Activated B cell treated with CpG ODN at 0.5 μM for 24 hours (primary cell): ENCODE results near the gene TBX18. TPM values are rescaled to one million over a fixed set of nuclear protein-coding genes. Genes with fewer than 3 reads are reported as not detected.

Experiments
- ATAC-seq: fragments of 200-7000 bp; cut with Tn5 transposase; one replicate; pipeline ENCODE4 v1.10.0; 2021; ENCODE audit warnings: low read depth, mild to moderate bottlenecking, moderate library complexity
- CTCF ChIA-PET: fragments of 350-600 bp; sonication (Branson Sonifier 250); formaldehyde crosslinking; loops from one replicate; lab custom pipeline; 2021; ENCODE audit warnings: antibody characterized with exemption; lab: Charles Lee
- POLR2A ChIA-PET: fragments of 350-600 bp; sonication (Branson Sonifier 250); formaldehyde crosslinking; loops from one replicate; lab custom pipeline; 2021; ENCODE audit warnings: antibody characterized with exemption; lab: Charles Lee
- DNase-seq: peaks from one replicate; pipeline ENCODE4 v3.0.0; 2022
- H3K27ac Mint-ChIP-seq: one replicate; pipeline ENCODE4 v1.8.0; 2020; ENCODE audit warnings: mixed read lengths
- H3K27me3 Mint-ChIP-seq: one replicate; pipeline ENCODE4 v1.8.0; 2021; ENCODE audit warnings: mixed read lengths
- H3K36me3 Mint-ChIP-seq: one replicate; pipeline ENCODE4 v1.8.0; 2021; ENCODE audit warnings: low read depth, mixed read lengths
- H3K4me1 Mint-ChIP-seq: one replicate; pipeline ENCODE4 v1.8.0; 2021; ENCODE audit warnings: mixed read lengths
- H3K4me3 Mint-ChIP-seq: one replicate; pipeline ENCODE4 v1.8.0; 2020; ENCODE audit warnings: mild to moderate bottlenecking, mixed read lengths
- H3K9me3 Mint-ChIP-seq: one replicate; pipeline ENCODE4 v1.8.0; 2020; ENCODE audit warnings: mixed read lengths
- intact Hi-C: fragments of 100-400 bp; cut with micrococcal nuclease; formaldehyde crosslinking; loops from one replicate; pipeline ENCODE4 v1.15.1; 2024
- total RNA-seq: library from RNA; stranded (reverse); gene quantifications from 2 replicates; pipeline ENCODE4 v1.2.3, GENCODE V29; 2022
- TF ChIP-seq, protein P1 (sequence below): fragments of 200-600 bp; IDR thresholded peaks from one replicate; pipeline ENCODE4 v1.8.0; 2022; ENCODE audit warnings: antibody characterized with exemption, mild to moderate bottlenecking

TBX18 gene
- total RNA-seq, 1 donor from 2014 or later, result not detected

DNA sequence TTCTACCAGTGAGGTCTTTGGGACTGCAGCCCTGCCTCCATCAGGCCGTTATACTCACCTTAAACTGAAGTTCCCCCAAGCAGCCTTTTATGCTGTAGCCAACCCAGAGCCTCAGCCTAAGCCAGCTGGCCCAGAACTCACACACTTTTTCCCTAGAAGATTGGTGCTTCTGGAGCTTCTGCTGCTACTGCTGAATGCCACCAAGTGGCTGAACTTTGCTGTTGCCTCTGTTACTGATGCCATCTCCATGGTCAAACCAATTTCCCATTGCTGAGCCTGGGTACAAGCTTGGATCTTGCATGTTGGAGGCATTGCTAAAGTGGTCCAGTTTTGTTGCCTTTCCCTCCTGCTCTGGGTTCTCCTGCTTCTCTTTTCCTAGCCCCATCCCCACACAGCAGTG lies 15.0 kb upstream of the TBX18 start:
- H3K4me3 Mint-ChIP-seq, result no peak overlapping the region
- no peaks in the 10 kb centered on the region for H3K36me3 Mint-ChIP-seq
- TF ChIP-seq, protein P1, sequence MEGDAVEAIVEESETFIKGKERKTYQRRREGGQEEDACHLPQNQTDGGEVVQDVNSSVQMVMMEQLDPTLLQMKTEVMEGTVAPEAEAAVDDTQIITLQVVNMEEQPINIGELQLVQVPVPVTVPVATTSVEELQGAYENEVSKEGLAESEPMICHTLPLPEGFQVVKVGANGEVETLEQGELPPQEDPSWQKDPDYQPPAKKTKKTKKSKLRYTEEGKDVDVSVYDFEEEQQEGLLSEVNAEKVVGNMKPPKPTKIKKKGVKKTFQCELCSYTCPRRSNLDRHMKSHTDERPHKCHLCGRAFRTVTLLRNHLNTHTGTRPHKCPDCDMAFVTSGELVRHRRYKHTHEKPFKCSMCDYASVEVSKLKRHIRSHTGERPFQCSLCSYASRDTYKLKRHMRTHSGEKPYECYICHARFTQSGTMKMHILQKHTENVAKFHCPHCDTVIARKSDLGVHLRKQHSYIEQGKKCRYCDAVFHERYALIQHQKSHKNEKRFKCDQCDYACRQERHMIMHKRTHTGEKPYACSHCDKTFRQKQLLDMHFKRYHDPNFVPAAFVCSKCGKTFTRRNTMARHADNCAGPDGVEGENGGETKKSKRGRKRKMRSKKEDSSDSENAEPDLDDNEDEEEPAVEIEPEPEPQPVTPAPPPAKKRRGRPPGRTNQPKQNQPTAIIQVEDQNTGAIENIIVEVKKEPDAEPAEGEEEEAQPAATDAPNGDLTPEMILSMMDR, result no peak
- ATAC-seq (no peak), DNase-seq (no peak)
- ChIA-PET POLR2A (no interaction called here), CTCF (no interaction called here)
- peaks cover 27% of the 10 kb centered on the region for H3K27me3 Mint-ChIP-seq
- intact Hi-C loops, result no loop called here
- H3K9me3 Mint-ChIP-seq, result no peaks in the 10 kb centered on the region
- H3K27ac Mint-ChIP-seq, result no peak overlapping the region
- H3K4me1 Mint-ChIP-seq, result no peaks in the 10 kb centered on the region

DNA sequence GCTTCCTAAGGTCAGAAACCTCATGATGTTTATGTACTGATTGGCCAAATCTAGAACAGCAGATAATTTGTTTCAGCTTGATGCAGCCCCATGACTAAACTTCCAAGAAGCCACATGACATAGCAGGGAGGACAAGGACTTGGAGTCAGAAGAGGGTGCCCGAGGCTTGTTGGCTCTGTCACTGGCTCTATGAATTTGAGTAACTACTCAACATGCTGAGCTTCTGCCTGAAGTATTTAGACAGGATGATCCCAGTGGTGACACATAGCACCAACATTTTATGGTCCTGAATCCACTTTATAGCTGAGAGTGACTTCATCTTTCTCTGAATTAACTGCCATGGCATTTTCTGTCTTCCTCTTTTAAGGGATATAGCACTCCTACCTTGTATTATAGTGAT lies 13.5 kb upstream of the TBX18 start:
- POLR2A ChIA-PET, result no interaction called here
- CTCF ChIA-PET, result no interaction called here
- H3K4me1 Mint-ChIP-seq, result peaks cover 2% of the 10 kb centered on the region
- TF ChIP-seq, protein P1, result no peak
- no peak for ATAC-seq
- no peak for DNase-seq
- H3K27ac Mint-ChIP-seq, result no peak overlapping the region
- no peaks in the 10 kb centered on the region for H3K9me3 Mint-ChIP-seq
- H3K27me3 Mint-ChIP-seq, result peaks cover 32% of the 10 kb centered on the region
- no peaks in the 10 kb centered on the region for H3K36me3 Mint-ChIP-seq
- intact Hi-C loops, result no loop called here
- no peak overlapping the region for H3K4me3 Mint-ChIP-seq

DNA sequence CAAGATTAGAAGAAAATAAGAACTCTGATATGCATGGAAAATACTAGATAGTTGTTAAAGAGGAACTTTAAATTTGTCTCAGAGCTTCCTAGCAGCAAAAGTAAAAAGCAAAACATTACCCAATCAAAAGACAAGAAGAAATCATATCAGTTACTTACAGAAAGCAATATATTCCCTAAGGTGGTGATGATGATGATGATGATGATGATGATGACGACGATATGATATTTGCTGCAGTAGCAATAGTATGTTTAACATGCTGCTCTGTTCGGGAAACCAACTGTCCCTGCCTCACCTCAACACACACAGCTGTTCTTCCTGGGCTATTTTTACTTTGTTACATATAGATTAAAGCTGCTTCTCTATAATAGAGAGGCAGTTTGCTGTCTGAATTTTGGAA lies 12.0 kb upstream of the TBX18 start:
- Mint-ChIP-seq H3K4me1 (peaks cover 2% of the 10 kb centered on the region), H3K9me3 (no peaks in the 10 kb centered on the region), H3K27me3 (peaks cover 44% of the 10 kb centered on the region), H3K27ac (no peak overlapping the region), H3K36me3 (no peaks in the 10 kb centered on the region), H3K4me3 (no peak overlapping the region)
- ATAC-seq (no peak), DNase-seq (no peak)
- intact Hi-C loops, result no loop called here
- TF ChIP-seq, protein P1, result no peak
- POLR2A ChIA-PET, result no interaction called here
- CTCF ChIA-PET, result no interaction called here

DNA sequence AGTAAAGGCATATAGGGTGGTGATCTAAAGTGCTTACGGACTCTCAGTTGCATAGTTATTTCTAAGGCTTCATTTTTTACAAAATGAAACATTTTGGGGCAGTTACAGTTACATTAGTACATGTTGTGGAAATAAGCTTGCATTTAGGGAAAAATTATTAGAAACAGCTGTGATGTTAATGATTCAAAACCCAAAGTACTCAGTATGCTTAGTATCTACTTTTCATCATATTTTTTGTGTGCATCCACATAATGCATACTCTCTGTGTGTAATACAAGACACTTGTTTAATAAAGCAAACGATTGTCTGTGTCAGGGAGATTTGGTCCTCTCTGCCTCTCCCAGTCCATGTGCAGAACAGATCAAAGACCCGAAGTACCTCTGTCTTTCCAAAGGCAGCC lies 11.4 kb upstream of the TBX18 start:
- Mint-ChIP-seq H3K9me3 (no peaks in the 10 kb centered on the region), H3K4me3 (no peak overlapping the region), H3K27ac (no peak overlapping the region), H3K27me3 (peaks cover 48% of the 10 kb centered on the region), H3K36me3 (no peaks in the 10 kb centered on the region), H3K4me1 (peaks cover 2% of the 10 kb centered on the region)
- no peak for ATAC-seq
- CTCF ChIA-PET, result no interaction called here
- POLR2A ChIA-PET, result no interaction called here
- TF ChIP-seq, protein P1, result no peak
- intact Hi-C loops, result no loop called here
- no peak for DNase-seq

DNA sequence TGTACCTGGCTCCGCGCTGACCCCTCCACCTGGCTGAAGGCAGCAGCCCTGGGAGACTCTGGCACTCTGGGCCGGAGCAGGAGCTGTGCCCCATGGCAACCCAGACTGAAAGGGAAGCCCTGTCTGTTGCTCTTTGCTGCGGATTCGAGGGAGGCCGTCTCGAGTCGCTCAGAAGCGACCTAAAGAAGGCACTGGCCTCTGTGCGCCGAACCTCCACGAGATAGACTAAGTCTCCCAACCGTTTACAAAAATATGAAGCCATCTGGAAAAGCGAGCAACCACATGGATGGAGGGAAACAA lies 10.5 kb upstream of the TBX18 start:
- intact Hi-C loops, result no loop called here
- Mint-ChIP-seq H3K4me3 (no peak overlapping the region), H3K27ac (no peak overlapping the region), H3K4me1 (peaks cover 2% of the 10 kb centered on the region), H3K9me3 (no peaks in the 10 kb centered on the region), H3K36me3 (no peaks in the 10 kb centered on the region), H3K27me3 (peaks cover 48% of the 10 kb centered on the region)
- ChIA-PET CTCF (no interaction called here), POLR2A (no interaction called here)
- no peak for DNase-seq
- TF ChIP-seq, protein P1, result no peak
- ATAC-seq, result no peak
